CD14-positive monocyte (primary cell): ENCODE measurements around the gene RWDD4. TPM values are rescaled to one million over a fixed set of nuclear protein-coding genes. Genes with fewer than 3 reads are reported as not detected.

Experiments
- DNase-seq, 3 donors: peaks; one replicate each; pipeline ENCODE4 v3.0.0-alpha.2; 2011 to 2022
- H2AFZ ChIP-seq: 2 replicates; pipeline ENCODE4 v1.6.0; 2012; ENCODE audit warnings: mild to moderate bottlenecking, low read depth, low read length, inconsistent platforms; ENCODE audit not compliant: insufficient read depth, poor library complexity, severe bottlenecking
- H3K27ac ChIP-seq, 2 donors: 1 replicate in 1 of 2; 2 replicates in 1 of 2; pipeline ENCODE4 v1.5.1; 2012 to 2013; ENCODE audit warnings: low read length in 2 of 2, control low read depth in 1 of 2, inconsistent platforms in 1 of 2, low read depth in 1 of 2, mild to moderate bottlenecking in 1 of 2
- H3K27me3 ChIP-seq, 2 donors: one replicate each; pipeline versions ENCODE4 v1.6.0 to v1.6.1; 2011 to 2013; ENCODE audit warnings: low read length in 2 of 2; ENCODE audit not compliant: control insufficient read depth in 2 of 2, insufficient read depth in 2 of 2
- H3K36me3 ChIP-seq, 2 donors: replicated peaks in 1 of 2; 1 replicate in 1 of 2; 2 replicates in 1 of 2; pipeline versions ENCODE4 v1.5.1 to v1.6.1; 2012 to 2013; ENCODE audit warnings: low read length in 2 of 2, control low read depth in 1 of 2, inconsistent platforms in 1 of 2, mild to moderate bottlenecking in 1 of 2; ENCODE audit not compliant: insufficient read depth in 2 of 2, control insufficient read depth in 1 of 2
- H3K4me1 ChIP-seq, 2 donors: 1 replicate in 1 of 2; 2 replicates in 1 of 2; pipeline versions ENCODE4 v1.5.1 to v1.6.1; 2012 to 2013; ENCODE audit warnings: low read length in 2 of 2, control low read depth in 1 of 2, inconsistent platforms in 1 of 2, mild to moderate bottlenecking in 1 of 2, moderate library complexity in 1 of 2; ENCODE audit not compliant: insufficient read depth in 2 of 2, control insufficient read depth in 1 of 2
- H3K4me2 ChIP-seq: replicated peaks from 2 replicates; pipeline ENCODE3; 2012; ENCODE audit warnings: low read length, moderate library complexity, mild to moderate bottlenecking; ENCODE audit not compliant: poor library complexity, severe bottlenecking; ENCODE audit errors: extremely low read depth
- H3K4me3 ChIP-seq, 3 experiments: fragments of 200-600 bp in 1 of 3; sonication (generic) in 1 of 3; replicated peaks in 1 of 3; 1 replicate in 2 of 3; 2 replicates in 1 of 3; pipeline ENCODE4 v1.5.1; 2011 to 2013; ENCODE audit warnings: low read length in 3 of 3, mild to moderate bottlenecking in 3 of 3, control low read depth in 2 of 3, low read depth in 2 of 3, inconsistent platforms in 1 of 3, moderate library complexity in 1 of 3
- H3K79me2 ChIP-seq: 2 replicates; pipeline ENCODE4 v1.6.0; 2012; ENCODE audit warnings: mild to moderate bottlenecking, control low read depth, inconsistent platforms, low read length, moderate library complexity; ENCODE audit not compliant: insufficient read depth
- H3K9ac ChIP-seq: 2 replicates; pipeline ENCODE4 v1.6.0; 2017; ENCODE audit warnings: low read length, mild to moderate bottlenecking; ENCODE audit not compliant: insufficient read depth, poor library complexity, severe bottlenecking
- H3K9me3 ChIP-seq, 2 donors: replicated peaks in 1 of 2; 1 replicate in 1 of 2; 2 replicates in 1 of 2; pipeline versions ENCODE4 v1.5.1 to v1.6.1; 2012 to 2013; ENCODE audit warnings: low read length in 2 of 2, control low read depth in 1 of 2; ENCODE audit not compliant: control insufficient read depth in 1 of 2, insufficient read depth in 1 of 2
- H4K20me1 ChIP-seq: 2 replicates; pipeline ENCODE4 v1.6.0; 2012; ENCODE audit warnings: mild to moderate bottlenecking, low read length, control low read depth, moderate library complexity; ENCODE audit not compliant: insufficient read depth
- H3K27ac Mint-ChIP-seq, 7 donors: one replicate each; pipeline ENCODE4 v1.8.0; 2020; ENCODE audit warnings: mild to moderate bottlenecking in 7 of 7, mixed read lengths in 7 of 7, moderate library complexity in 6 of 7, inconsistent platforms in 2 of 7
- H3K27me3 Mint-ChIP-seq, 3 donors: one replicate each; pipeline ENCODE4 v1.8.0; 2021 to 2022; ENCODE audit warnings: low read depth in 3 of 3, mild to moderate bottlenecking in 3 of 3, mixed read lengths in 3 of 3, moderate library complexity in 3 of 3, inconsistent platforms in 1 of 3
- H3K36me3 Mint-ChIP-seq, 2 donors: one replicate each; pipeline ENCODE4 v1.8.0; 2020; ENCODE audit warnings: mixed read lengths in 2 of 2, inconsistent platforms in 1 of 2, mild to moderate bottlenecking in 1 of 2
- H3K4me1 Mint-ChIP-seq: one replicate; pipeline ENCODE4 v1.8.0; 2020; ENCODE audit warnings: mild to moderate bottlenecking, mixed read lengths
- H3K4me3 Mint-ChIP-seq, 2 donors: one replicate each; pipeline ENCODE4 v1.8.0; 2020; ENCODE audit warnings: mild to moderate bottlenecking in 2 of 2, mixed read lengths in 2 of 2, moderate library complexity in 1 of 2
- H3K9me3 Mint-ChIP-seq, 7 donors: one replicate each; pipeline ENCODE4 v1.8.0; 2020 to 2022; ENCODE audit warnings: mixed read lengths in 7 of 7, mild to moderate bottlenecking in 6 of 7, moderate library complexity in 6 of 7, inconsistent platforms in 2 of 7
- CTCF ChIP-seq: fragments of 200-600 bp; IDR thresholded peaks from one replicate; pipeline ENCODE4 v1.8.0; 2022; ENCODE audit warnings: antibody characterized with exemption, mild to moderate bottlenecking
- WGBS: methylation state at CpG from one replicate; pipeline ENCODE4 v1.1.5; 2013; ENCODE audit warnings: missing lambda C conversion rate; ENCODE audit not compliant: insufficient coverage; 5-methylcytosine and 5-hydroxymethylcytosine counted together
- intact Hi-C, 2 donors: fragments of 100-400 bp; cut with micrococcal nuclease; formaldehyde crosslinking; loops; one replicate each; pipeline versions ENCODE4 v1.15.0 to v1.15.1; 2023
- polyA plus RNA-seq, 3 donors: library from polyadenylated mRNA; depleted of rRNA in 1 of 3; unstranded in 2 of 3; stranded (reverse) in 1 of 3; fragments of 300-500 nt in 2 of 3; fragments of >200 nt in 1 of 3; fragmentation: Illumina TruSeq in 2 of 3; gene quantifications; 1 replicate in 2 of 3; 2 replicates in 1 of 3; pipeline ENCODE4 v1.2.3, GENCODE V29; 2012 to 2021

RWDD4 gene
- polyA plus RNA-seq, 3 donors: 4.4 to 21.2 (median 16.5) TPM

- no peak overlapping the region for H3K9ac ChIP-seq
- H3K9me3 ChIP-seq: no peaks in the 10 kb centered on the region
- no peaks in the 10 kb centered on the region for H3K4me1 Mint-ChIP-seq
- H3K9me3 Mint-ChIP-seq: peaks cover 0 to 2% (median 0%) of the 10 kb centered on the region in 7 donors
- no CpG with 5 or more reads among the region's 6 CpGs for WGBS
- DNase-seq: no peak
- no peak overlapping the region for H3K4me3 Mint-ChIP-seq
- H3K27me3 ChIP-seq: no peaks in the 10 kb centered on the region
- H3K36me3 ChIP-seq: no peaks in the 10 kb centered on the region
- no peak overlapping the region for H3K27ac Mint-ChIP-seq
- H3K4me3 ChIP-seq: no peak overlapping the region
- no peaks in the 10 kb centered on the region for H3K79me2 ChIP-seq
- H3K4me1 ChIP-seq: no peaks in the 10 kb centered on the region
- no peak overlapping the region for H3K27ac ChIP-seq
- peaks cover 0 to 4% (median 2%) of the 10 kb centered on the region in 3 donors for H3K27me3 Mint-ChIP-seq
- H2AFZ ChIP-seq: no peak overlapping the region
- H3K36me3 Mint-ChIP-seq: no peaks in the 10 kb centered on the region
- intact Hi-C loops: no loop called here
- no peaks in the 10 kb centered on the region for H4K20me1 ChIP-seq
- TF ChIP-seq CTCF: no peak
- no peak overlapping the region for H3K4me2 ChIP-seq
Measured at GRCh38 chr4:183602557-183603027, 56.4 kb downstream of the RWDD4 start.

DNA sequence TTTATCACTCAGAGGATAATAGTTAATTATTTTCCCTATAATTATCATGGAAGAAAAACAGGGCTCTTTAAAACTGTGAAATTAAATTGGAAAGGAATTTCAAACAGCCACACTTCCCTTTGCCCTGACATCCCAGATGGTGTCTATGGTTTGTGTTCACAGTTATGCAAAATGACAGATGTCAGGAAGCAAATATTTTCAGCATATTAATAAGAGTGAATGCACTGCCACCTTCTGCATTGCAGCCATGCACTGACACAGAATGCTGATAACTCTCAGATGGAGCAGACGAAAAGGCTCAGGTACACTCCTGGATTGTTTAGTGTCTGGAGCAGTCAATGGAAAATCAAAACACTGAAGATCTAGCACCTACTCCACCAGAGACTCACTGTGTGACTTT is 57.6 kb downstream of the RWDD4 start:
- Histone ChIP-seq H3K27ac (no peak overlapping the region), H3K9ac (no peak overlapping the region), H3K27me3 (no peaks in the 10 kb centered on the region), H3K4me1 (no peaks in the 10 kb centered on the region), H3K4me2 (no peak overlapping the region), H4K20me1 (no peaks in the 10 kb centered on the region), H3K4me3 (no peak overlapping the region), H3K79me2 (no peaks in the 10 kb centered on the region), H3K36me3 (no peaks in the 10 kb centered on the region), H2AFZ (no peak overlapping the region), H3K9me3 (no peaks in the 10 kb centered on the region)
- no CpG with 5 or more reads among the region's 1 CpG for WGBS
- Mint-ChIP-seq H3K27ac (no peak overlapping the region), H3K27me3 (peaks cover 0 to 4% (median 0%) of the 10 kb centered on the region in 3 donors), H3K9me3 (peaks cover 0 to 3% (median 0%) of the 10 kb centered on the region in 7 donors), H3K4me1 (no peaks in the 10 kb centered on the region), H3K36me3 (no peaks in the 10 kb centered on the region), H3K4me3 (no peak overlapping the region)
- intact Hi-C loops: no loop called here
- DNase-seq: no peak
- no peak for TF ChIP-seq CTCF
